HEK293 (cell line): ENCODE measurements around the gene PKMYT1.
A peak's percentile ranks its signal among the peaks of the same experiment; 100 is the strongest.

Experiments
- FEZF1 ChIP-seq: fragments of 450-650 bp; formaldehyde crosslinking; IDR thresholded peaks from 2 replicates; pipeline ENCODE4 v1.5.1; 2016; ENCODE audit warnings: missing biosample characterization, missing genetic modification characterization
- GLIS1 ChIP-seq: fragments of 450-650 bp; formaldehyde crosslinking; IDR thresholded peaks from 2 replicates; pipeline ENCODE4 v1.5.1; 2016; ENCODE audit warnings: missing biosample characterization, missing genetic modification characterization
- HOXD13 ChIP-seq: sonication (generic); formaldehyde crosslinking; IDR thresholded peaks from 2 replicates; pipeline ENCODE4 v1.8.0; 2022; ENCODE audit warnings: missing genetic modification reagents, borderline replicate concordance
- KLF1 ChIP-seq: fragments of 450-650 bp; formaldehyde crosslinking; IDR thresholded peaks from 2 replicates; pipeline ENCODE4 v1.5.1; 2016; ENCODE audit warnings: missing biosample characterization, missing genetic modification characterization
- KLF9 ChIP-seq: fragments of 450-650 bp; formaldehyde crosslinking; IDR thresholded peaks from 2 replicates; pipeline ENCODE4 v1.5.1; 2016; ENCODE audit warnings: missing biosample characterization, missing genetic modification characterization, low read depth
- SCRT1 ChIP-seq: fragments of 450-650 bp; formaldehyde crosslinking; IDR thresholded peaks from 2 replicates; pipeline ENCODE4 v1.5.1; 2016; ENCODE audit warnings: missing biosample characterization, missing genetic modification characterization, borderline replicate concordance
- SP7 ChIP-seq: fragments of 450-650 bp; formaldehyde crosslinking; IDR thresholded peaks from 2 replicates; pipeline ENCODE4 v1.5.1; 2016; ENCODE audit warnings: missing biosample characterization, missing genetic modification characterization
- TRIM28 ChIP-seq: IDR thresholded peaks from 2 replicates; pipeline ENCODE4 v1.6.1; 2011; ENCODE audit warnings: low read length, control low read depth, borderline replicate concordance
- YY2 ChIP-seq: fragments of 450-650 bp; formaldehyde crosslinking; IDR thresholded peaks from 2 replicates; pipeline ENCODE4 v1.5.1; 2016; ENCODE audit warnings: missing biosample characterization, missing genetic modification characterization
- ZBTB1 ChIP-seq: fragments of 450-650 bp; formaldehyde crosslinking; IDR thresholded peaks from 2 replicates; pipeline ENCODE4 v1.5.1; 2016; ENCODE audit warnings: missing biosample characterization, missing genetic modification characterization
- ZFHX2 ChIP-seq: fragments of 450-650 bp; formaldehyde crosslinking; conservative IDR thresholded peaks from 2 replicates; pipeline ENCODE4 v1.5.1; 2016; ENCODE audit warnings: missing biosample characterization, missing genetic modification characterization
- ZFP41 ChIP-seq: fragments of 450-650 bp; formaldehyde crosslinking; IDR thresholded peaks from 2 replicates; pipeline ENCODE4 v1.5.1; 2016; ENCODE audit warnings: missing biosample characterization, missing genetic modification characterization, borderline replicate concordance
- ZNF132 ChIP-seq: fragments of 450-650 bp; formaldehyde crosslinking; IDR thresholded peaks from 2 replicates; pipeline ENCODE4 v1.5.1; 2017; ENCODE audit warnings: missing biosample characterization, missing genetic modification characterization, borderline replicate concordance
- ZNF155 ChIP-seq: fragments of 450-650 bp; formaldehyde crosslinking; IDR thresholded peaks from 2 replicates; pipeline ENCODE4 v1.5.1; 2016; ENCODE audit warnings: missing biosample characterization, missing genetic modification characterization
- ZNF175 ChIP-seq: fragments of 450-650 bp; formaldehyde crosslinking; IDR thresholded peaks from 2 replicates; pipeline ENCODE4 v1.5.1; 2016; ENCODE audit warnings: missing biosample characterization, missing genetic modification characterization
- ZNF24 ChIP-seq: fragments of 450-650 bp; formaldehyde crosslinking; IDR thresholded peaks from 2 replicates; pipeline ENCODE4 v1.5.1; 2016; ENCODE audit warnings: missing biosample characterization, missing genetic modification characterization
- ZNF324 ChIP-seq: fragments of 450-650 bp; formaldehyde crosslinking; IDR thresholded peaks from 2 replicates; pipeline ENCODE4 v1.5.1; 2016; ENCODE audit warnings: missing biosample characterization, missing genetic modification characterization
- ZNF366 ChIP-seq: fragments of 450-650 bp; formaldehyde crosslinking; conservative IDR thresholded peaks from 2 replicates; pipeline ENCODE4 v1.5.1; 2016; ENCODE audit warnings: missing biosample characterization, missing genetic modification characterization
- ZNF510 ChIP-seq: fragments of 450-650 bp; formaldehyde crosslinking; IDR thresholded peaks from 2 replicates; pipeline ENCODE4 v1.5.1; 2018; ENCODE audit warnings: mild to moderate bottlenecking, missing genetic modification characterization, missing biosample characterization; ENCODE audit not compliant: insufficient replicate concordance
- ZNF555 ChIP-seq: fragments of 450-650 bp; formaldehyde crosslinking; conservative IDR thresholded peaks from 2 replicates; pipeline ENCODE4 v1.5.1; 2017; ENCODE audit warnings: missing biosample characterization, mild to moderate bottlenecking, missing genetic modification characterization, inconsistent platforms
- ZNF571 ChIP-seq: fragments of 450-650 bp; formaldehyde crosslinking; IDR thresholded peaks from 2 replicates; pipeline ENCODE4 v1.5.0; 2017; ENCODE audit warnings: missing biosample characterization, missing genetic modification characterization
- ZNF600 ChIP-seq: fragments of 450-650 bp; formaldehyde crosslinking; IDR thresholded peaks from 2 replicates; pipeline ENCODE4 v1.5.1; 2016; ENCODE audit warnings: missing biosample characterization, missing genetic modification characterization
- ZNF621 ChIP-seq: fragments of 450-650 bp; formaldehyde crosslinking; IDR thresholded peaks from 2 replicates; pipeline ENCODE4 v1.5.1; 2017; ENCODE audit warnings: missing biosample characterization, missing genetic modification characterization
- ZNF623 ChIP-seq: fragments of 450-650 bp; formaldehyde crosslinking; IDR thresholded peaks from 2 replicates; pipeline ENCODE4 v1.5.1; 2016; ENCODE audit warnings: missing biosample characterization, missing genetic modification characterization
- ZNF670 ChIP-seq: fragments of 450-650 bp; formaldehyde crosslinking; IDR thresholded peaks from 2 replicates; pipeline ENCODE4 v1.5.1; 2016; ENCODE audit warnings: missing biosample characterization, missing genetic modification characterization, low read depth
- ZNF830 ChIP-seq: fragments of 450-650 bp; IDR thresholded peaks from 2 replicates; pipeline ENCODE4 v1.5.0; 2018; ENCODE audit warnings: missing biosample characterization, missing genetic modification characterization, low read depth, mild to moderate bottlenecking, moderate library complexity
- TF ChIP-seq, protein P1 (sequence below): fragments of 450-650 bp; formaldehyde crosslinking; IDR thresholded peaks from 2 replicates; pipeline ENCODE4 v1.5.1; 2016; ENCODE audit warnings: missing biosample characterization, missing genetic modification characterization, borderline replicate concordance
- TF ChIP-seq, protein P2 (sequence below): fragments of 450-650 bp; formaldehyde crosslinking; IDR thresholded peaks from 2 replicates; pipeline ENCODE4 v1.5.1; 2016; ENCODE audit warnings: missing biosample characterization, missing genetic modification characterization
- TF ChIP-seq, protein P3 (sequence below): fragments of 450-650 bp; formaldehyde crosslinking; IDR thresholded peaks from 2 replicates; pipeline ENCODE4; 2016; ENCODE audit warnings: missing biosample characterization, missing genetic modification characterization
- TF ChIP-seq, protein P4 (sequence below): fragments of 450-650 bp; formaldehyde crosslinking; IDR thresholded peaks from 2 replicates; pipeline ENCODE4 v1.5.1; 2016; ENCODE audit warnings: missing biosample characterization, missing genetic modification characterization
- TF ChIP-seq, protein P5 (sequence below): IDR thresholded peaks from 2 replicates; pipeline ENCODE4 v1.6.1; 2011; ENCODE audit warnings: mild to moderate bottlenecking, low read depth, low read length, borderline replicate concordance

Gene PKMYT1

DNA sequence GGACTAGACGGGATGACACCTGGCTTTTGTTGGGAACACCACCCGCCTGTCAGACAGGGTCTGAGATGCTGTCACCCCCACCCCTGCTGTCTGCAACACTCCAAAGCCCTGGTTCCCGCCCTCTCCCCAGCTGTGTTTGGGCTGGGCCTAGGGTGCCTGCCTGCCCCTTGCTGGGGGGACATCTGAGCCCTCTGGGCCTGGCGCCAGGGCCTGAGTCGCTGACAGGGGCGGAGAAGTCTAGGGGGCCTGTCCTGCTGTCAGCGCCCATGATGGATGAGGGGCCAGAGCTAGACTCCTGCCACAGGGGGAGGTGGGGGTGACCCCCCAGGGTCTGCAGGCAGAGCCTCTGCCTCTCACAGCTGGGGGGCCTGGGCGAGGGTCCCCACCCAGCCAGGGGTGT, 7.6 kb upstream of the PKMYT1 start (continued):
- TF ChIP-seq, protein P1, sequence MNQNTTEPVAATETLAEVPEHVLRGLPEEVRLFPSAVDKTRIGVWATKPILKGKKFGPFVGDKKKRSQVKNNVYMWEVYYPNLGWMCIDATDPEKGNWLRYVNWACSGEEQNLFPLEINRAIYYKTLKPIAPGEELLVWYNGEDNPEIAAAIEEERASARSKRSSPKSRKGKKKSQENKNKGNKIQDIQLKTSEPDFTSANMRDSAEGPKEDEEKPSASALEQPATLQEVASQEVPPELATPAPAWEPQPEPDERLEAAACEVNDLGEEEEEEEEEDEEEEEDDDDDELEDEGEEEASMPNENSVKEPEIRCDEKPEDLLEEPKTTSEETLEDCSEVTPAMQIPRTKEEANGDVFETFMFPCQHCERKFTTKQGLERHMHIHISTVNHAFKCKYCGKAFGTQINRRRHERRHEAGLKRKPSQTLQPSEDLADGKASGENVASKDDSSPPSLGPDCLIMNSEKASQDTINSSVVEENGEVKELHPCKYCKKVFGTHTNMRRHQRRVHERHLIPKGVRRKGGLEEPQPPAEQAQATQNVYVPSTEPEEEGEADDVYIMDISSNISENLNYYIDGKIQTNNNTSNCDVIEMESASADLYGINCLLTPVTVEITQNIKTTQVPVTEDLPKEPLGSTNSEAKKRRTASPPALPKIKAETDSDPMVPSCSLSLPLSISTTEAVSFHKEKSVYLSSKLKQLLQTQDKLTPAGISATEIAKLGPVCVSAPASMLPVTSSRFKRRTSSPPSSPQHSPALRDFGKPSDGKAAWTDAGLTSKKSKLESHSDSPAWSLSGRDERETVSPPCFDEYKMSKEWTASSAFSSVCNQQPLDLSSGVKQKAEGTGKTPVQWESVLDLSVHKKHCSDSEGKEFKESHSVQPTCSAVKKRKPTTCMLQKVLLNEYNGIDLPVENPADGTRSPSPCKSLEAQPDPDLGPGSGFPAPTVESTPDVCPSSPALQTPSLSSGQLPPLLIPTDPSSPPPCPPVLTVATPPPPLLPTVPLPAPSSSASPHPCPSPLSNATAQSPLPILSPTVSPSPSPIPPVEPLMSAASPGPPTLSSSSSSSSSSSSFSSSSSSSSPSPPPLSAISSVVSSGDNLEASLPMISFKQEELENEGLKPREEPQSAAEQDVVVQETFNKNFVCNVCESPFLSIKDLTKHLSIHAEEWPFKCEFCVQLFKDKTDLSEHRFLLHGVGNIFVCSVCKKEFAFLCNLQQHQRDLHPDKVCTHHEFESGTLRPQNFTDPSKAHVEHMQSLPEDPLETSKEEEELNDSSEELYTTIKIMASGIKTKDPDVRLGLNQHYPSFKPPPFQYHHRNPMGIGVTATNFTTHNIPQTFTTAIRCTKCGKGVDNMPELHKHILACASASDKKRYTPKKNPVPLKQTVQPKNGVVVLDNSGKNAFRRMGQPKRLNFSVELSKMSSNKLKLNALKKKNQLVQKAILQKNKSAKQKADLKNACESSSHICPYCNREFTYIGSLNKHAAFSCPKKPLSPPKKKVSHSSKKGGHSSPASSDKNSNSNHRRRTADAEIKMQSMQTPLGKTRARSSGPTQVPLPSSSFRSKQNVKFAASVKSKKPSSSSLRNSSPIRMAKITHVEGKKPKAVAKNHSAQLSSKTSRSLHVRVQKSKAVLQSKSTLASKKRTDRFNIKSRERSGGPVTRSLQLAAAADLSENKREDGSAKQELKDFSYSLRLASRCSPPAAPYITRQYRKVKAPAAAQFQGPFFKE (tag by site-specific recombination): no peak
- TF ChIP-seq ZNF670 (tag by site-specific recombination) (no peak), SP7 (tag by site-specific recombination) (peak; percentile 85), ZNF555 (no peak), ZFP41 (tag by site-specific recombination) (no peak), ZNF830 (tag by site-specific recombination) (no peak), ZNF24 (tag by site-specific recombination) (0 out of 2 replicates have a peak, but pooled peaks have one; percentile 16), TRIM28 (no peak), ZNF155 (no peak), HOXD13 (CRISPR knock-in tag) (no peak), ZNF600 (no peak), ZNF510 (tag by site-specific recombination) (no peak), ZFHX2 (tag by site-specific recombination) (peak; percentile 42), ZNF571 (no peak), ZNF132 (no peak), ZNF621 (no peak), ZNF324 (tag by site-specific recombination) (no peak), ZBTB1 (no peak), SCRT1 (tag by site-specific recombination) (no peak), KLF9 (tag by site-specific recombination) (no peak), KLF1 (peak; percentile 99), YY2 (tag by site-specific recombination) (no peak), GLIS1 (tag by site-specific recombination) (peak; percentile 100), FEZF1 (tag by site-specific recombination) (no peak), ZNF175 (tag by site-specific recombination) (no peak), ZNF623 (tag by site-specific recombination) (no peak), ZNF366 (tag by site-specific recombination) (no peak)
- TF ChIP-seq, protein P2, sequence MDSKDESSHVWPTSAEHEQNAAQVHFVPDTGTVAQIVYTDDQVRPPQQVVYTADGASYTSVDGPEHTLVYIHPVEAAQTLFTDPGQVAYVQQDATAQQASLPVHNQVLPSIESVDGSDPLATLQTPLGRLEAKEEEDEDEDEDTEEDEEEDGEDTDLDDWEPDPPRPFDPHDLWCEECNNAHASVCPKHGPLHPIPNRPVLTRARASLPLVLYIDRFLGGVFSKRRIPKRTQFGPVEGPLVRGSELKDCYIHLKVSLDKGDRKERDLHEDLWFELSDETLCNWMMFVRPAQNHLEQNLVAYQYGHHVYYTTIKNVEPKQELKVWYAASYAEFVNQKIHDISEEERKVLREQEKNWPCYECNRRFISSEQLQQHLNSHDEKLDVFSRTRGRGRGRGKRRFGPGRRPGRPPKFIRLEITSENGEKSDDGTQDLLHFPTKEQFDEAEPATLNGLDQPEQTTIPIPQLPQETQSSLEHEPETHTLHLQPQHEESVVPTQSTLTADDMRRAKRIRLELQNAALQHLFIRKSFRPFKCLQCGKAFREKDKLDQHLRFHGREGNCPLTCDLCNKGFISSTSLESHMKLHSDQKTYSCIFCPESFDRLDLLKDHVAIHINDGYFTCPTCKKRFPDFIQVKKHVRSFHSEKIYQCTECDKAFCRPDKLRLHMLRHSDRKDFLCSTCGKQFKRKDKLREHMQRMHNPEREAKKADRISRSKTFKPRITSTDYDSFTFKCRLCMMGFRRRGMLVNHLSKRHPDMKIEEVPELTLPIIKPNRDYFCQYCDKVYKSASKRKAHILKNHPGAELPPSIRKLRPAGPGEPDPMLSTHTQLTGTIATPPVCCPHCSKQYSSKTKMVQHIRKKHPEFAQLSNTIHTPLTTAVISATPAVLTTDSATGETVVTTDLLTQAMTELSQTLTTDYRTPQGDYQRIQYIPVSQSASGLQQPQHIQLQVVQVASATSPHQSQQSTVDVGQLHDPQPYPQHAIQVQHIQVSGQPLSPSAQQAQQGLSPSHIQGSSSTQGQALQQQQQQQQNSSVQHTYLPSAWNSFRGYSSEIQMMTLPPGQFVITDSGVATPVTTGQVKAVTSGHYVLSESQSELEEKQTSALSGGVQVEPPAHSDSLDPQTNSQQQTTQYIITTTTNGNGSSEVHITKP (tag by site-specific recombination): peak; percentile 57
- TF ChIP-seq, protein P3, sequence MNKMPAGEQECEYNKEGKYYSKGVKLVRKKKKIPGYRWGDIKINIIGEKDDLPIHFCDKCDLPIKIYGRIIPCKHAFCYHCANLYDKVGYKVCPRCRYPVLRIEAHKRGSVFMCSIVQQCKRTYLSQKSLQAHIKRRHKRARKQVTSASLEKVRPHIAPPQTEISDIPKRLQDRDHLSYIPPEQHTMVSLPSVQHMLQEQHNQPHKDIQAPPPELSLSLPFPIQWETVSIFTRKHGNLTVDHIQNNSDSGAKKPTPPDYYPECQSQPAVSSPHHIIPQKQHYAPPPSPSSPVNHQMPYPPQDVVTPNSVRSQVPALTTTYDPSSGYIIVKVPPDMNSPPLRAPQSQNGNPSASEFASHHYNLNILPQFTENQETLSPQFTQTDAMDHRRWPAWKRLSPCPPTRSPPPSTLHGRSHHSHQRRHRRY: no peak
- TF ChIP-seq, protein P4, sequence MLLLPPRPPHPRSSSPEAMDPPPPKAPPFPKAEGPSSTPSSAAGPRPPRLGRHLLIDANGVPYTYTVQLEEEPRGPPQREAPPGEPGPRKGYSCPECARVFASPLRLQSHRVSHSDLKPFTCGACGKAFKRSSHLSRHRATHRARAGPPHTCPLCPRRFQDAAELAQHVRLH (tag by site-specific recombination): no peak
- TF ChIP-seq, protein P5, sequence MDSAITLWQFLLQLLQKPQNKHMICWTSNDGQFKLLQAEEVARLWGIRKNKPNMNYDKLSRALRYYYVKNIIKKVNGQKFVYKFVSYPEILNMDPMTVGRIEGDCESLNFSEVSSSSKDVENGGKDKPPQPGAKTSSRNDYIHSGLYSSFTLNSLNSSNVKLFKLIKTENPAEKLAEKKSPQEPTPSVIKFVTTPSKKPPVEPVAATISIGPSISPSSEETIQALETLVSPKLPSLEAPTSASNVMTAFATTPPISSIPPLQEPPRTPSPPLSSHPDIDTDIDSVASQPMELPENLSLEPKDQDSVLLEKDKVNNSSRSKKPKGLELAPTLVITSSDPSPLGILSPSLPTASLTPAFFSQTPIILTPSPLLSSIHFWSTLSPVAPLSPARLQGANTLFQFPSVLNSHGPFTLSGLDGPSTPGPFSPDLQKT: no peak
